Endodermal cell (in vitro differentiated cells): ENCODE results near the gene NLRP1. TPM values are rescaled to one million over a fixed set of nuclear protein-coding genes. Genes with fewer than 3 reads are reported as not detected.

Experiments
- DNase-seq: peaks from one replicate; pipeline ENCODE4 v3.0.0-alpha.2; 2017
- H3K27ac ChIP-seq: 2 replicates; pipeline ENCODE4 v1.5.1; 2013; ENCODE audit warnings: mild to moderate bottlenecking, low read depth, low read length, moderate library complexity
- H3K27me3 ChIP-seq: 2 replicates; pipeline ENCODE4 v1.6.1; 2013; ENCODE audit warnings: mild to moderate bottlenecking, low read length, moderate library complexity; ENCODE audit not compliant: insufficient read depth, control insufficient read depth, poor library complexity, severe bottlenecking
- H3K36me3 ChIP-seq: 2 replicates; pipeline ENCODE4 v1.7.0; 2013; ENCODE audit warnings: mild to moderate bottlenecking, low read length, moderate library complexity; ENCODE audit not compliant: control insufficient read depth, insufficient read depth
- H3K4me1 ChIP-seq: one replicate; pipeline ENCODE4 v1.7.0; 2013; ENCODE audit warnings: low read length; ENCODE audit not compliant: control insufficient read depth, insufficient read depth
- H3K4me3 ChIP-seq: 2 replicates; pipeline ENCODE4 v1.5.1; 2013; ENCODE audit warnings: mild to moderate bottlenecking, low read length, moderate library complexity
- H3K9ac ChIP-seq: 2 replicates; pipeline ENCODE4 v1.6.1; 2013; ENCODE audit warnings: mild to moderate bottlenecking, low read length, moderate library complexity; ENCODE audit not compliant: poor library complexity, severe bottlenecking; ENCODE audit errors: extremely low read depth
- H3K9me3 ChIP-seq: 2 replicates; pipeline ENCODE4 v1.6.1; 2013; ENCODE audit warnings: mild to moderate bottlenecking, low read length, moderate library complexity; ENCODE audit not compliant: control insufficient read depth
- H3K27ac Mint-ChIP-seq: 2 replicates; pipeline ENCODE4 v1.8.0; 2020; ENCODE audit warnings: mixed read lengths
- H3K27me3 Mint-ChIP-seq: 2 replicates; pipeline ENCODE4 v1.8.0; 2021; ENCODE audit warnings: mild to moderate bottlenecking, mixed read lengths; ENCODE audit not compliant: insufficient read depth
- H3K36me3 Mint-ChIP-seq: 2 replicates; pipeline ENCODE4 v1.8.0; 2020; ENCODE audit warnings: low read depth, mixed read lengths
- H3K4me1 Mint-ChIP-seq: 2 replicates; pipeline ENCODE4 v1.8.0; 2020; ENCODE audit warnings: mixed read lengths
- H3K4me3 Mint-ChIP-seq: 2 replicates; pipeline ENCODE4 v1.8.0; 2020; ENCODE audit warnings: mild to moderate bottlenecking, moderate library complexity, mixed read lengths
- H3K9me3 Mint-ChIP-seq: 2 replicates; pipeline ENCODE4 v1.8.0; 2020; ENCODE audit warnings: mild to moderate bottlenecking, mixed read lengths
- CTCF ChIP-seq: fragments of 200-600 bp; sonication (generic); conservative IDR thresholded peaks from 2 replicates; pipeline ENCODE4 v1.5.0; 2021; ENCODE audit warnings: antibody characterized with exemption, mild to moderate bottlenecking
- WGBS, 2 experiments: methylation state at CpG; one replicate each; pipeline versions ENCODE4 v1.1.5 to v1.1.7; 2013; ENCODE audit warnings: missing lambda C conversion rate in 2 of 2, mixed read lengths in 1 of 2; ENCODE audit not compliant: insufficient coverage in 1 of 2, insufficient read length in 1 of 2; 5-methylcytosine and 5-hydroxymethylcytosine counted together
- total RNA-seq, 2 donors: library from RNA; stranded (reverse); fragmentation: NEBNext Ultra II Directional in 1 of 2; extraction: Animal tissue kit (Norgen Biotek cat#: 25700) in 1 of 2; gene quantifications; 2 replicates in 1 of 2; 3 replicates in 1 of 2; pipeline ENCODE4 v1.2.1, GENCODE V29; 2021

The NLRP1 gene
- total RNA-seq, 2 donors from 2014 or later = 3.6 to 5.4 TPM

GRCh38 chr17:5466295-5466694 lies 118.0 kb downstream of the NLRP1 start:
- Mint-ChIP-seq H3K4me1 (peaks cover 28% of the 10 kb centered on the region), H3K27me3 (no peaks in the 10 kb centered on the region), H3K4me3 (no peak overlapping the region), H3K36me3 (peaks cover 18% of the 10 kb centered on the region), H3K27ac (no peak overlapping the region), H3K9me3 (no peaks in the 10 kb centered on the region)
- 88 to 100% methylated on average over 2 to 4 of the region's 4 CpGs for WGBS, 2 experiments
- H3K36me3 ChIP-seq = peaks cover 6% of the 10 kb centered on the region
- H3K9ac ChIP-seq = no peak overlapping the region
- H3K27ac ChIP-seq = no peak overlapping the region
- peak; percentile 5 for DNase-seq
- no peaks in the 10 kb centered on the region for H3K27me3 ChIP-seq
- TF ChIP-seq CTCF = no peak
- H3K9me3 ChIP-seq = no peaks in the 10 kb centered on the region
- peak overlapping the region; percentile 94 for H3K4me3 ChIP-seq
- peaks cover 12% of the 10 kb centered on the region for H3K4me1 ChIP-seq

GRCh38 chr17:5464717-5465507 lies 119.4 kb downstream of the NLRP1 start:
- Histone ChIP-seq H3K27me3 (no peaks in the 10 kb centered on the region), H3K36me3 (peaks cover 13% of the 10 kb centered on the region), H3K4me3 (peak overlapping the region; percentile 7), H3K9ac (no peak overlapping the region), H3K9me3 (no peaks in the 10 kb centered on the region), H3K4me1 (peaks cover 12% of the 10 kb centered on the region), H3K27ac (no peak overlapping the region)
- H3K27ac Mint-ChIP-seq = peak overlapping the region; percentile 56
- H3K4me3 Mint-ChIP-seq = no peak overlapping the region
- no peak for DNase-seq
- 89 to 92% methylated on average over 10 of the region's 10 CpGs for WGBS, 2 experiments
- H3K27me3 Mint-ChIP-seq = no peaks in the 10 kb centered on the region
- peaks cover 31% of the 10 kb centered on the region for H3K36me3 Mint-ChIP-seq
- H3K4me1 Mint-ChIP-seq = peaks cover 28% of the 10 kb centered on the region
- no peaks in the 10 kb centered on the region for H3K9me3 Mint-ChIP-seq
- no peak for TF ChIP-seq CTCF

Other genes with a start within 250 kb of the NLRP1 start
- gene NUP88, start 164.8 kb downstream of the NLRP1 start, total RNA-seq = 10 to 100 TPM; 72.2 to 79.0 TPM
- 10 to 100 TPM; 69.3 to 87.8 TPM for gene RPAIN, start 164.3 kb downstream of the NLRP1 start, total RNA-seq
- 100 to 1,000 TPM; 213 to 217 TPM for gene C1QBP, start 145.4 kb downstream of the NLRP1 start, total RNA-seq
- gene DHX33, start 115.5 kb downstream of the NLRP1 start, total RNA-seq = 10 to 100 TPM; 35.0 TPM
- 10 to 100 TPM; 68.0 to 75.1 TPM for gene DERL2, start 98.3 kb downstream of the NLRP1 start, total RNA-seq
- gene MIS12, start 97.9 kb downstream of the NLRP1 start, total RNA-seq = 10 to 100 TPM; 27.1 to 28.9 TPM